B cell (primary cell): ENCODE measurements around the gene MEAK7. TPM values are rescaled to one million over a fixed set of nuclear protein-coding genes. Genes with fewer than 3 reads are reported as not detected.

Experiments used
- ATAC-seq: fragments of 200-7000 bp; cut with Tn5 transposase; one replicate; pipeline ENCODE4 v1.10.0; 2021; ENCODE audit warnings: low read depth, mild to moderate bottlenecking, moderate number of reproducible peaks, moderate library complexity
- CTCF ChIA-PET: fragments of 350-600 bp; sonication (Branson Sonifier 250); formaldehyde crosslinking; loops from one replicate; lab custom pipeline; 2021; ENCODE audit warnings: antibody characterized with exemption, inconsistent platforms; lab: Charles Lee
- POLR2A ChIA-PET: fragments of 350-600 bp; sonication (Branson Sonifier 250); formaldehyde crosslinking; loops from one replicate; lab custom pipeline; 2021; ENCODE audit warnings: antibody characterized with exemption; lab: Charles Lee
- DNase-seq: peaks from one replicate; pipeline ENCODE4 v3.0.0; 2013
- H2AFZ ChIP-seq: 2 replicates; pipeline ENCODE4 v1.6.1; 2012; ENCODE audit warnings: mild to moderate bottlenecking, low read depth, low read length; ENCODE audit not compliant: insufficient read depth, poor library complexity, severe bottlenecking
- H3K27ac ChIP-seq, 2 donors: 1 replicate in 1 of 2; 2 replicates in 1 of 2; pipeline ENCODE4 v1.5.1; 2012 to 2013; ENCODE audit warnings: low read length in 2 of 2, mild to moderate bottlenecking in 2 of 2, moderate library complexity in 1 of 2
- H3K27me3 ChIP-seq, 4 experiments: fragments of 200-600 bp in 1 of 4; sonication (generic) in 1 of 4; replicated peaks in 1 of 4; 1 replicate in 2 of 4; 2 replicates in 2 of 4; pipeline versions ENCODE4 v1.6.1 to v1.7.0; 2013 to 2016; ENCODE audit warnings: low read length in 3 of 4, mild to moderate bottlenecking in 2 of 4, mixed read lengths in 1 of 4, moderate library complexity in 1 of 4; ENCODE audit not compliant: insufficient read depth in 4 of 4, control insufficient read depth in 3 of 4; ENCODE audit errors: control extremely low read depth in 1 of 4
- H3K36me3 ChIP-seq, 2 experiments: replicated peaks in 1 of 2; 1 replicate in 1 of 2; 2 replicates in 1 of 2; pipeline versions ENCODE4 v1.6.1 to v1.7.1; 2013; ENCODE audit warnings: low read length in 1 of 2; ENCODE audit not compliant: insufficient read depth in 2 of 2, control insufficient read depth in 1 of 2; ENCODE audit errors: control extremely low read depth in 1 of 2, extremely low read depth in 1 of 2
- H3K4me1 ChIP-seq, 2 donors: fragments of 200-600 bp in 1 of 2; sonication (generic) in 1 of 2; 1 replicate in 1 of 2; 2 replicates in 1 of 2; pipeline versions ENCODE4 v1.5.1 to v1.6.1; 2013 to 2017; ENCODE audit warnings: low read length in 2 of 2; ENCODE audit not compliant: control insufficient read depth in 2 of 2, insufficient read depth in 2 of 2
- H3K4me2 ChIP-seq: replicated peaks from 2 replicates; pipeline ENCODE3; 2012; ENCODE audit warnings: mild to moderate bottlenecking, low read depth, low read length; ENCODE audit not compliant: poor library complexity, severe bottlenecking
- H3K4me3 ChIP-seq, 5 experiments: fragments of 200-600 bp in 1 of 5; sonication (generic) in 1 of 5; 1 replicate in 3 of 5; 2 replicates in 2 of 5; pipeline versions ENCODE4 v1.5.1 to v1.7.0; 2011 to 2016; ENCODE audit warnings: low read length in 4 of 5, mild to moderate bottlenecking in 4 of 5, low read depth in 2 of 5, control low read depth in 1 of 5, moderate library complexity in 1 of 5; ENCODE audit not compliant: insufficient read depth in 1 of 5; ENCODE audit errors: control extremely low read depth in 1 of 5, extremely low read depth in 1 of 5
- H3K79me2 ChIP-seq: fragments of 200-600 bp; sonication (generic); one replicate; pipeline ENCODE4 v1.6.0; 2016; ENCODE audit warnings: low read length; ENCODE audit not compliant: control insufficient read depth, insufficient read depth
- H3K9ac ChIP-seq: fragments of 200-600 bp; sonication (generic); 2 replicates; pipeline ENCODE4 v1.6.1; 2017; ENCODE audit warnings: mild to moderate bottlenecking, low read length, moderate library complexity
- H3K9me3 ChIP-seq, 3 donors: one replicate each; pipeline versions ENCODE4 v1.6.1 to v1.7.1; 2013; ENCODE audit warnings: low read length in 2 of 3; ENCODE audit not compliant: control insufficient read depth in 2 of 3, insufficient read depth in 1 of 3; ENCODE audit errors: control extremely low read depth in 1 of 3
- H4K20me1 ChIP-seq: 2 replicates; pipeline ENCODE4 v1.6.0; 2012; ENCODE audit warnings: mild to moderate bottlenecking, low read length; ENCODE audit not compliant: insufficient read depth, control insufficient read depth, poor library complexity, severe bottlenecking
- H3K27ac Mint-ChIP-seq: one replicate; pipeline ENCODE4 v1.8.0; 2021; ENCODE audit warnings: mixed read lengths
- H3K27me3 Mint-ChIP-seq: one replicate; pipeline ENCODE4 v1.8.0; 2021; ENCODE audit warnings: mixed read lengths
- H3K4me1 Mint-ChIP-seq: one replicate; pipeline ENCODE4 v1.8.0; 2021; ENCODE audit warnings: mixed read lengths
- H3K4me3 Mint-ChIP-seq: one replicate; pipeline ENCODE4 v1.8.0; 2021; ENCODE audit warnings: mixed read lengths
- H3K9me3 Mint-ChIP-seq: one replicate; pipeline ENCODE4 v1.8.0; 2022; ENCODE audit warnings: mixed read lengths; ENCODE audit not compliant: insufficient read depth
- EZH2 ChIP-seq: IDR thresholded peaks from 2 replicates; pipeline ENCODE4 v1.6.1; 2012; ENCODE audit warnings: borderline replicate concordance, low read depth, mild to moderate bottlenecking, moderate library complexity, low read length; ENCODE audit not compliant: insufficient read depth, poor library complexity, severe bottlenecking
- WGBS: methylation state at CpG from one replicate; pipeline ENCODE4 v1.1.5; 2013; ENCODE audit warnings: missing lambda C conversion rate; ENCODE audit not compliant: insufficient coverage; 5-methylcytosine and 5-hydroxymethylcytosine counted together
- intact Hi-C: fragments of 100-400 bp; cut with micrococcal nuclease; formaldehyde crosslinking; loops from one replicate; pipeline ENCODE4 v1.10.0; 2022
- polyA plus RNA-seq: library from polyadenylated mRNA; depleted of rRNA; stranded (reverse); fragments of >200 nt; gene quantifications from 2 replicates; pipeline ENCODE4 v1.2.3, GENCODE V29; 2012
- total RNA-seq, 2 donors: library from RNA; stranded (reverse); fragments of 120-200 nt in 1 of 2; gene quantifications; 1 replicate in 1 of 2; 2 replicates in 1 of 2; pipeline versions ENCODE4 v1.2.3 to v1.2.4, GENCODE V29; 2013 to 2022
- TF ChIP-seq, protein P1 (sequence below): fragments of 200-600 bp; IDR thresholded peaks from one replicate; pipeline ENCODE4 v1.8.0; 2022; ENCODE audit warnings: antibody characterized with exemption, mild to moderate bottlenecking

MEAK7 gene
- total and polyA plus RNA-seq, 2 donors (not counting 1 experiment from before 2014, with no cell fraction given), result 3.9 to 19.3 TPM

DNA sequence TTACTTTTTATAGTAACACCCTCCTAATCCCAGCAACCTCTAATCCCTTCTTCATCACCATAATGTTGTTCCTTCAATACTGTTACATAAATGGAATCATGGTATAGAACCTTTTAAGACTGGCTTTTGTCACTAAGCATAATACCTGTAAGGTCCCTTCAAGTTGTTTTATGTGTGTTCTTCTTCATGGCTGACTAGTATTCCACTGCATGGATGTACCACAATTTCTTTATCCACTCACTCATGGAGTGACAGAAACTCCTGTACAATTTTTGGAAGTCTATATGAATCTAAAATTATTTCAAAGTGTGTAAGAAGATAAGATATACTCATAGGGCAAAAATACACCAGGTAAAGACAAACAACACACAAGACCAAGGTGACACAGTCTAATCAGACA is 36.8 kb downstream of the MEAK7 start:
- CTCF ChIA-PET, result no interaction called here
- no peak overlapping the region for H3K27ac Mint-ChIP-seq
- H3K79me2 ChIP-seq, result no peaks in the 10 kb centered on the region
- TF ChIP-seq EZH2, result no peak
- TF ChIP-seq, protein P1, sequence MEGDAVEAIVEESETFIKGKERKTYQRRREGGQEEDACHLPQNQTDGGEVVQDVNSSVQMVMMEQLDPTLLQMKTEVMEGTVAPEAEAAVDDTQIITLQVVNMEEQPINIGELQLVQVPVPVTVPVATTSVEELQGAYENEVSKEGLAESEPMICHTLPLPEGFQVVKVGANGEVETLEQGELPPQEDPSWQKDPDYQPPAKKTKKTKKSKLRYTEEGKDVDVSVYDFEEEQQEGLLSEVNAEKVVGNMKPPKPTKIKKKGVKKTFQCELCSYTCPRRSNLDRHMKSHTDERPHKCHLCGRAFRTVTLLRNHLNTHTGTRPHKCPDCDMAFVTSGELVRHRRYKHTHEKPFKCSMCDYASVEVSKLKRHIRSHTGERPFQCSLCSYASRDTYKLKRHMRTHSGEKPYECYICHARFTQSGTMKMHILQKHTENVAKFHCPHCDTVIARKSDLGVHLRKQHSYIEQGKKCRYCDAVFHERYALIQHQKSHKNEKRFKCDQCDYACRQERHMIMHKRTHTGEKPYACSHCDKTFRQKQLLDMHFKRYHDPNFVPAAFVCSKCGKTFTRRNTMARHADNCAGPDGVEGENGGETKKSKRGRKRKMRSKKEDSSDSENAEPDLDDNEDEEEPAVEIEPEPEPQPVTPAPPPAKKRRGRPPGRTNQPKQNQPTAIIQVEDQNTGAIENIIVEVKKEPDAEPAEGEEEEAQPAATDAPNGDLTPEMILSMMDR, result no peak
- intact Hi-C loops, result no loop called here
- H2AFZ ChIP-seq, result no peak overlapping the region
- H3K4me3 ChIP-seq, result no peak overlapping the region
- no peaks in the 10 kb centered on the region for H3K4me1 ChIP-seq
- DNase-seq, result no peak
- peaks cover 12% of the 10 kb centered on the region for H3K9me3 Mint-ChIP-seq
- H3K27ac ChIP-seq, result no peak overlapping the region
- H3K27me3 ChIP-seq, result no peaks in the 10 kb centered on the region
- no peak overlapping the region for H3K4me2 ChIP-seq
- H3K4me3 Mint-ChIP-seq, result no peak overlapping the region
- H3K27me3 Mint-ChIP-seq, result no peaks in the 10 kb centered on the region
- no peak overlapping the region for H3K9ac ChIP-seq
- H3K36me3 ChIP-seq, result peaks cover 0 to 13% of the 10 kb centered on the region in 2 experiments
- peaks cover 2 to 18% (median 14%) of the 10 kb centered on the region in 3 donors for H3K9me3 ChIP-seq
- ATAC-seq, result no peak
- H3K4me1 Mint-ChIP-seq, result no peaks in the 10 kb centered on the region
- no peaks in the 10 kb centered on the region for H4K20me1 ChIP-seq
- POLR2A ChIA-PET, result no interaction called here

DNA sequence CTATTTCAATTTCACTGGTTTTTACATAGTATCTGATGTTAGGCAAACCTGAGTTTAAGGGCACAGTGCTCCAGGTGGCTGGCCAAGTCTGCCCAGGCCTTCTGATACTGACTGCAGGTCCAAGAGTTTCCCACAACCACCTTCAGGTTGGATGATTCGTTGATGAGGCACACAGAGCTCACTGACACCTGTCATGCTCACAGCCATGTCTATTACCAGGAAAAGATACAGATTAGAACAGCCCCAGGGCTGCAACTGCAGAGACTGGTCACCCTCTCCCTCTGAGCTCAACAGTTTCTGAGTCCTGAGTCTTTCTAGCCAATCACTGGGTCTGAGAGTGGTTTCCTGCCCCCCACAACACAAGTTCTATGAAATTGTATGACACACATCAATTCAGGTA is 37.2 kb downstream of the MEAK7 start:
- peaks cover 0 to 13% of the 10 kb centered on the region in 2 experiments for H3K36me3 ChIP-seq
- no peak for DNase-seq
- no peak overlapping the region for H3K4me2 ChIP-seq
- TF ChIP-seq, protein P1, result no peak
- TF ChIP-seq EZH2, result no peak
- intact Hi-C loops, result no loop called here
- H3K27me3 ChIP-seq, result no peaks in the 10 kb centered on the region
- no peaks in the 10 kb centered on the region for H3K79me2 ChIP-seq
- no peaks in the 10 kb centered on the region for H4K20me1 ChIP-seq
- ChIA-PET CTCF (no interaction called here), POLR2A (no interaction called here)
- WGBS, result 100% methylated on average over 1 of the region's 1 CpG
- Mint-ChIP-seq H3K4me3 (no peak overlapping the region), H3K9me3 (peaks cover 12% of the 10 kb centered on the region), H3K27ac (no peak overlapping the region), H3K4me1 (no peaks in the 10 kb centered on the region), H3K27me3 (no peaks in the 10 kb centered on the region)
- H3K9ac ChIP-seq, result no peak overlapping the region
- H2AFZ ChIP-seq, result no peak overlapping the region
- ATAC-seq, result no peak
- H3K9me3 ChIP-seq, result peaks cover 2 to 18% (median 14%) of the 10 kb centered on the region in 3 donors
- no peak overlapping the region for H3K27ac ChIP-seq
- no peak overlapping the region for H3K4me3 ChIP-seq
- H3K4me1 ChIP-seq, result no peaks in the 10 kb centered on the region
